Fibroblast of upper back skin (primary cell): ENCODE results near the gene PPIL4.
"Not testable (repeated sequence)": the region's sequence is repeated elsewhere in the genome, so short reads cannot be mapped to it uniquely, and the experiment has no call there.

ENCODE experiments used
- DNase-seq: peaks from one replicate; pipeline ENCODE4 v3.0.0-alpha.2; 2013

PPIL4 gene

GRCh38 chr6:149483334-149483725 lies 62.5 kb downstream of the PPIL4 start:
- no peak for DNase-seq

GRCh38 chr6:149482545-149483333 lies 63.1 kb downstream of the PPIL4 start:
- no peak for DNase-seq

GRCh38 chr6:149480502-149481280 lies 65.2 kb downstream of the PPIL4 start:
- no peak for DNase-seq

GRCh38 chr6:149478631-149479314 lies 67.1 kb downstream of the PPIL4 start:
- DNase-seq, result no peak

DNA sequence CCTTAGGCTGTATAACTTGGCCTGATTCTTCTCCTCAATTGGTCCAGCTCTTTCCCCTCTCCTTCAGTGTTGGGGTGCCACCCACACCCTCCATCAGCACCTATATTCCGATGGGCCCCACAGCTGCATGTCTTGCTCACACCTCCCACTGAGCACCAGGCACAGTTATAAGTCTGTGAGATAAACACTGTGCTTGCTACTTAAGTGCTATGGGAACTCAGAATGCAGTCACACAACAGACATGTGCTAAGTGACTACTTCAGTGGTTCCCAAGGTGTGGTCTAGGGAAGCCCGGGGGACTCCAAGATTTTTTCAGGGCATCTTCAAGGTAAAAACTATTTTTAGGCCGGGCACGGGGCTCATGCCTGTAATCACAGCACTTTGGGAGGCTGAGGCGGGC lies 68.3 kb downstream of the PPIL4 start:
- DNase-seq, result no peak

- no peak for DNase-seq
Observed at GRCh38 chr6:149476789-149477455, 68.9 kb downstream of the PPIL4 start.

GRCh38 chr6:149474108-149474935 lies 71.5 kb downstream of the PPIL4 start:
- no peak for DNase-seq

GRCh38 chr6:149473080-149474052 lies 72.5 kb downstream of the PPIL4 start:
- no peak for DNase-seq

- DNase-seq, result no peak
Observed at GRCh38 chr6:149472241-149472640, 73.6 kb downstream of the PPIL4 start.

DNA sequence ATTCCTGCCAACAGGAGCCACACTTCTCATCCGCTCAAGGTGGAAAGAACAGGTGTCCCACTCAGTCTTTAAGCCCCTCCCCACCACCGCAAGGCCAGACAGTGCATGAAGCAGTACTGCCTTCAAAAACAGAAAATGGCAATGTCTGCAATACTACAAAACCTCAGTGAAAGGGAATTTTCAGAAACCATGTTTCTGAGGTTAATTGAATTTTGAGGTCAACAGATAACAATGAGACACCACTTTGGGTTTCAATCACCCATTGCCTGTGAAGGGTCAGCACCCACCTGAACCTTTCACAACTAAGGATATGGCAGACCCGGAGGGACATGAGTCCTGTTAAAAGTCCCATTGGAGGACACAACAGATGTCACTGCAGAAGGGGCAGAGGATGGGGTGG lies 74.0 kb downstream of the PPIL4 start:
- no peak for DNase-seq

- DNase-seq, result no peak
Observed at GRCh38 chr6:149470948-149471347, 74.9 kb downstream of the PPIL4 start.

- DNase-seq, result no peak
Observed at GRCh38 chr6:149468179-149468578, 77.7 kb downstream of the PPIL4 start.

- no peak for DNase-seq
Observed at GRCh38 chr6:149467265-149467664, 78.6 kb downstream of the PPIL4 start.

- no peak for DNase-seq
Observed at GRCh38 chr6:149464411-149464810, 81.4 kb downstream of the PPIL4 start.

DNA sequence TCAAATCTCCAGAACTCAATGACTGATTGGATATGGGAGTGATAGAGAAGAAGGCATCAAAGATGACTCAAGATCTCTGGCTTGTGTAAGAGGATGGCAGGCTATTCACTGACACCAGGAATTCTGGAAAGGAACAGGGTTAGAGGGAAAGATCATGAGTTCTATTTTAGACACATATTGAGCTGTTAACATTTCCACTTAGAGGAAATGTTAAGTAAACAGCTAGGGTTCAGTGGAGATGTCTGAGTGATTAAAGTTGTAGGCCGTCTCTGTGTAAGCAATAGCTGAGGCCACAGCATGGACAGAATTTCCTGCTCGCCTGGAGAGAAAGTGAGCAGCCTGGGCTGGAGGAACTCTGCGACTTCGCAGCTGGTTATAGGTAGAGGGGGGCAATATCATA lies 82.1 kb downstream of the PPIL4 start:
- DNase-seq, result no peak

- DNase-seq, result not testable (repeated sequence)
Observed at GRCh38 chr6:149462712-149463111, 83.1 kb downstream of the PPIL4 start.

DNA sequence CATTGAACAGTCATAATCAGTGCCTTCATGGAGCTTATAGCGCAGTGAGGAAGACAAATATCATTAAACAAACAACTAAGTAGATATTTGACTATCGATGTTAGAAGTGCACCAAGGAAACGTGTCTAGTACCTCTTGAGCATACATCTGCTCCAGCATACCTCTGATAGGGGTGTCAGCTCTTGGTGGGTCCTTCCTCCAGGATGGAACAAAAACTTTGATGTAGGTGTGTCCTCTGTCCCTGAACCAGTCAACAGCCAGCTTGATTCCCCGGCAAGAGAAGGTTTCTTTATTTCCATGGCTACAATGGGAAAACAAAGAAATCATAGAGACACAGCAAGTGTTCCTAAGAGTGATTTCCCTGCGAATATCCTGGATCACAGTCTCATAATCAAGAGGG lies 84.2 kb downstream of the PPIL4 start:
- DNase-seq, result no peak

DNA sequence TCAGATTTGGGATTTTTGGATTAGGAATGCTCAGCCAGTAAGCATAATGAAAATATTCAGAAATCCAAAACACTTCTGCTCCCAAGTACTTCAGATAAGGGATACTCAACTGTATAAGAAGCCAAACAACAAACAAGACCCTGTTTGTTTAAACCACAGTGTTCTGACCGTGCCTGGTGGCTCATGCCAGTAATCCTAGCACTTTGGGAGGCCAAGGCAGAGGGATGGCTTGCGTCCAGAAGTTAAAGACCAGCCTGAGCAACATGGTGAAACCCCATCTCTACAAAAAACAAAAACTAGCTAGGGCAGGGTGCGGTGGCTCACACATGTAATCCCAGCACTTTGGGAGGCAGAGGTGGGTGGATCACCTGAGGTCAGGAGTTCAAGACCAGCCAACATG lies 85.6 kb downstream of the PPIL4 start:
- not testable (repeated sequence) for DNase-seq

DNA sequence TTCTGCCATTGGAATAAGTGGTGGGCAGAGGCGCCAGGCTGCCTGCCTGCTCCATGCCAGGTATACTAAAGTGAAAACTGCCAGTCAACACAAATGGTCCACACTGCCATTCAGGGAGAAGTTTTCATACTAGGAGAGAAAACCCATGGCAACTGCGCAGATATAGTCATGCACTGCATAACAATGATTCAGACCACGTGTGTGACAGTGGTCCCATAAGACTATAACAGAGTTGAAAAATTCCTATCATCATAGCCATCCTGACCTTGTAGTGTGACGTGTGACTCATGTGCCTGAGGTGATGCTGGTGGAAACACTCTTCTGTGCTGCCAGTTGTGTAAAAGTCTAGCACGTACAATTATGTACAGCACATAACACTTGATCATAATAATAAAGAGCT lies 86.1 kb downstream of the PPIL4 start:
- peak; percentile 41 for DNase-seq

GRCh38 chr6:149458806-149459205 lies 87.0 kb downstream of the PPIL4 start:
- no peak for DNase-seq

DNA sequence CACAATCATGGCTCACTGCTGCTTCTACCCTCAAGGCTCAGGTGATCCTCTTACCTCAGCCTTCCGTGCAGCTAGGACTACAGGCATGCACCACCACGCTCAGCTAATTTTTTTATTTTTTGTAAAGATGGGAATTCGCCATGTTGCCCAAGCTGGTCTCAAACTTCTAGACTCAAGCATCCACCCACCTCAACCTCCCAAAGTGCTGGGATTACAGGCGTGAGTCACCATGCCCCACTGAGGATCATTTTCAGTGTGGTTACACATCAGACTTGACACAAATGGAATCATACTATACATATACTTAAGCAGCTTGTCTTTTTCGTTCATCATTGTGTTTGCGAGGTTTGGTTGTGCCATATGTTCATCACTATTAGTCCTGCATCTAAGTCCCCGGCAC lies 87.6 kb downstream of the PPIL4 start:
- DNase-seq, result no peak
